Measurements from ENCODE around the gene PRF1.
"Not testable (repeated sequence)": the region's sequence is repeated elsewhere in the genome, so short reads cannot be mapped to it uniquely, and the experiment has no call there.

Gene PRF1

DNA sequence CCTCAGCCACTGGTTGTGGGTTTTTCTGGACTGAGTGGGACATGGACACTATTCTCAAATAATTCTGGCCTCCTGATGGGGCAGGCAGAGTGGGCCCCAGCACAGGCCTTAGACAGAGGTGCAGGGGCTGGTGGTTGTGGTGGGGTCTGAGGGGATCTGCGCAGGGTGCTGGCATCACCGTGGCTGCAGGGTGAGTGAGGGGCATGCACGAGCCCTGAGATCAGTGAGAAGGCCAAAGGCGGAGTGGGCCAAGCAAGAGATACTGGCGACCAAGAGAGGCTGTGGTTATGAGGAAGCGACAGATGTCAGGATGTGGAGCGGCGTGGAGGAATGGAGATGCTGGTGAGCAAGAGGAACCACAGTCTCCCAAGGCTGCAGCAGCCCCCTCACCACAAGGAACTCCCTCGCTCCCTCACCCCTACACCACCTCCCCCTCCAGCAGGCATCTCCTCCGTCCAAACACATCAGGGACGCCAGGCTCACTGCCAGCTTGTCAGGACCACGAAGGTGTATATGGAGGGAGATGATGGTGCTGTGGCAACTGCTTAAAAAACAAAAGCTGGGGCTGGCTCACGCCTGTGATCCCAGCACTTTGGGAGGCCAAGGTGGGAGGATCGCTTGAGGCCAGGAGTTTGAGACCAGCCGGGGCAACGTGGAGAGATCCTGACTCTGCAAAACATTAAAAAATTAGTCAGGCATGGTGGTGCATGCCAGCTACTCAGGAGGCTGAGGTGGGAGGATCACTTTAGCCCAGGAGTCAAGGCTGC, 9.6 kb downstream of the PRF1 start:
- no peak for DNase-seq

GRCh38 chr10:70592186-70592735, 10.3 kb downstream of the PRF1 start:
- DNase-seq: no peak

GRCh38 chr10:70590655-70591416, 11.7 kb downstream of the PRF1 start:
- no peak for DNase-seq

- no peak for DNase-seq
These were observed 12.5 kb downstream of the PRF1 start for GRCh38 chr10:70589762-70590654.

DNA sequence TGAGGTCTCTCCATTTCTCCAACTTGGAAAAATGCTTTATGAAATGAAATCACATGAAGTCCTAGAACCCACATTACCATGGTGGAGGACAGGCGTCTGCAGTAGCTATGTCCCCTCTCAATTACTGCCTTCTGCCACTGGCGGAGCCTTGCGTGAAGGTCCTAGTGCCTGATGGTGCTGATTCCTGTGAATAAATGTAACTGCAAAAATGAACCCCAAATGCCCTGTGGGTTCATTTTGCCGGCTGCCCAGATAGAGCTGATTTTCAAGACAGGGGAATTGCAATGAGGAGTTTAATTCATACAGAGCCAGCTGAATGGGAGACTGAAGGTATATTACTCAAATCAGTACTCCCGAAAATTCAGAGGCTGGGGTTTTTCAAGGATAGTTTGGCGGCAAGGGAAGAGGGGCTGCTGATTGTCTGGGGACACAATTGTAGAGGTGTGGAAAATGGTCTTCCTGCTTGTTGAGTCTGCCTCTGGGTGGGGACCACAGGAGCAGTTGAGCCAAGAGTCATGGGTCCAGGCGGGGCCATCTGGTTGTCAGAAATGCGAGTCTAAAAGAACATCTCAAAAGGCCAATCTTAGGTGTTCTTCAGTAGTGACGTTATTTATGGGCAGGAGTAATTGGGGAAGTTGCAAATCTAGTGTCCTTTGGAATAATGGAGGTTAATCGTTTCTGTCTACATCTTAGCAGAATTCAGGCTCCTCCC, 13.5 kb downstream of the PRF1 start:
- DNase-seq: no peak

- no peak for DNase-seq
These were observed 14.3 kb downstream of the PRF1 start for GRCh38 chr10:70588255-70588654.

- DNase-seq: no peak
These were observed 15.4 kb downstream of the PRF1 start for GRCh38 chr10:70587045-70587658.

DNA sequence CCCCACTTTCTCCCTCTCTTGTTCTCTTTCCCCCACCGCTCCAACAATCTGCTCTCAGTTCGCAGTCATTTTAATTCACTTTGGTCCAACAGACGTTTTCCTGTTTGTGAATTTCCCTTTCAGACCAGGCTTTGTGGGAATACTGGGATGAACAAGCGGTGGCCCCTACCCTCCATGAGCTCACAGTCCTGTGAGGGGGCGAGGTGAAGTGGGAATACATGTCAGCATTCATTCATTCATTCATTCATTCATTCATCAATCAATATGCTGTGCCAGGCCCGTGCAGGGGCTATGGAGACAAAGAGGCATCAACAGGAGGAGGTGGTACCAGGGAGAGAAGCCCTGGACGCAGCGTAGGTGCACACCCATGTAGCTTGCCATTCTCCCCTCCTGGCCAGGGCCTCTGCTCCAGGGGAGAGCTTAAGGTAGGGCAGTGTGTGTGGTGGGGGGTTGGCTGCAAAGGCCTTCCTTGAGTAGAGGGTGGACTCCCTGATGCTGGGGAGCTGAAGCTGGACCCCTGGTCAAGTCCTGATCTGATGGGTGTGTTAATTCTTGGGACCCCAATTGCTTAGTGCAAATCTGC, 16.1 kb downstream of the PRF1 start:
- DNase-seq: no peak

GRCh38 chr10:70585578-70586169, 16.9 kb downstream of the PRF1 start:
- no peak for DNase-seq

- DNase-seq: no peak
These were observed 17.5 kb downstream of the PRF1 start for GRCh38 chr10:70584909-70585544.

DNA sequence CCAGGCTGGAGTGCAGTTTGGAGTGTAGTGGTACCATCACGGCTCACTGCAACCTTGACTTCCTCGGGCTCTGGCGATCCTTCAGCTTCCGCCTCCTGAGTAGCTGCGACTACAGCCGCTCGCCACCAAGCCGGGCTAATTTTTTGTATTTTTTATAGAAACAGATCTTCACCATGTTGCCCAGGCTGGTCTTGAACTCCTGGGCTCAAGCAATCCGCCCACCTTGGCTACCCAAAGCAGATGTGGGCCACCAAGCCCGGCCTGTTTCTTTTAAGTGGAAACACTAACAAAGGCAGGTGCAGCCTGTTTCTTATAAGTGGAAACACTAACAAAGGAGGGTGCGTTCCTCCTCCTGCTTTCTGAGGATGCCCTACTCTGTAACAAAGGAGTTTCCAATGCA, 18.2 kb downstream of the PRF1 start:
- DNase-seq: no peak

DNA sequence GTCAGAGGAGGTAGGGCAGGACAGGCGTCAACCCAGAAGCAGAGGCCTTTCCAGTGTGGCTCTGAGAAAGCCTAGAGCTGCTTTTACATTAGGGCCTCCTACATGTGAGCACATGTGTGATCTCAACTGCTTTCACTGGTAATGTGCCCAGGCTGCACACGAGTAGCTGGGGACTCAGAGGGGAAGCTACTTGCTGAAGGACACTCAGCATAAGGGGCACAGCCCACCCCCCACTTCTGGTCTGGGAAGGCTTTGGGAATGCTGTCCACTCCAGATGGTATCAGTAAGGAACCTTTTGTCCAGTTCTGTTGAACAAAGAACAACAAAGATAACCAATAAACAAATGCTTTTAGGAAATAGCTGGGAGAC, 18.9 kb downstream of the PRF1 start:
- DNase-seq: no peak

GRCh38 chr10:70582793-70583668, 19.5 kb downstream of the PRF1 start:
- DNase-seq: no peak

- DNase-seq: not testable (repeated sequence)
These were observed 21.4 kb downstream of the PRF1 start for GRCh38 chr10:70581176-70581575.

GRCh38 chr10:70579234-70580002, 23.1 kb downstream of the PRF1 start:
- DNase-seq: no peak

DNA sequence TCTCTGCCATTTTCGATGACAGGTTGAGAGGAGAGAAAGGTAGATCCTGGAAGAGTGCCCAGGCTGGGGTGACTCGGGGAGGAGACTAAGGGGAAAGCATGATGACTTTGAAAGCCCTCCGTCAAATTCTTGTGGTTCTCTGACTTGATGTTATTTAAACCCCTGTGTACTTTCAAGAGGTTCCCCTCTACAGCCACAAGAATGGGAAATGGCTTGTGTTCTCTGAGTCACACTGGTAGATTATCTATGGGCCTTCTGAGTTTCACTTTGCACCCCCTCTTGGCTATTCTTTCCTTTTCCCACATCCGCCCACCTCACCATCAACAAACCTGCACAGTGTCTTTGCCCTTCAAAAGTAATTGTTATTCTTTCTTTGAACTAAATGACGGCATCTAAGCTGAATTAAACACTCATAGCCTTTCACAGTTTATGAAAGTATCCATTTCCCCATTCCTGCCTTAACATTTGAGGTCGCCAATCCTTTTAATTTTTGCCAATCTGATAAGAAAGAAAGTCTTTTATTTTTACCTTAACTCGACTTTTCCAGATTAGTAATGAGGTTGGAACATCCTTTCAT, 24.1 kb downstream of the PRF1 start:
- DNase-seq: no peak

DNA sequence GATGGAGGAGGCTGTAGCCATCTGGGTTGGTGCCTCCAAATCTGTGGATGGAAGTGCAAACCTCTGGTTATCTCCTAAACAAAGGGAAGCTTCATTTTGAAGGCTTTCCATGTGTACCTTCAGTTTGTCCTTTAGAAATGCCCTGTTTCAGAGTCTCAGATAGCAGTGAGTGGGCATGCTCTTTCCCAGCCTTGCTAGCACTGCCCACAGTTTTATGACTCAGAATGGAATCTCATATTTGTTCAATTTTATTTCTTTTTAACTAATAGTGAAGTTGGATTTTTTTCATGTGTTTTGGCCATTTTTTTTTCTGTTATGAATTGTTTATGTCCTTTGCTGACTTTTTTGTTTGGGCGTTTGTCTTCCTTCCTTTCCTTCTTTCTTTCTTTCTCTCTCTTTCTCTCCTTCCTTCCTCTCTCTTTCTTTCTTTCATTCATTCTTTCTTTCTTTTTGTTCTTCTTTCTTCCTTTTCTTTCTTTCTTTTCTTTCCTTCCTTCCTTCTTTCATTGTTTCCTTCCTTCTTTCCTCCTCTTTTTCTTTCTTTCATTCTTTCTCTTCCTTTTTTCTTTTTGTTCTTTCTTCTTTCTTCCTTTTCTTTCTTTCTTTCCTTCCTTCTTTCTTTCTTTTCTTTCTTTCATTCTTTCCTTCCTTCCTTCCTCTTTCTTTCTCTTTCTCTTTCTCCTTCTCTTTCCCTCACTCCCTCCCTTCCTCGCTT, 25.6 kb downstream of the PRF1 start:
- no peak for DNase-seq

Measured in NCI-H1930 (cell line).